NB4 (cell line): Measurements from ENCODE around the gene TSPY9.
"Not testable (repeated sequence)": the region's sequence is repeated elsewhere in the genome, so short reads cannot be mapped to it uniquely, and the experiment has no call there.

Source experiments
- DNase-seq: peaks from one replicate; pipeline ENCODE4 v3.0.0; 2010; ENCODE audit warnings: low read depth
- H3K4me3 ChIP-seq: one replicate; pipeline ENCODE4 v1.5.1; 2011; ENCODE audit warnings: mild to moderate bottlenecking, low read depth, low read length, moderate library complexity

Gene TSPY9

GRCh38 chrY:9486967-9487366 lies at the start of gene TSPY9:
TSS of gene TSPY9 (plus strand) at chrY:9487267. CDS start at chrY:9487313, 46 bp downstream.
- H3K4me3 ChIP-seq, DNase-seq: not testable (repeated sequence)

GRCh38 chrY:9466655-9467054 lies 20.4 kb upstream of the TSPY9 start, which contains the start of gene TSPY1:
TSS of gene TSPY1 (plus strand) at chrY:9466955. CDS start at chrY:9467001, 46 bp downstream.
- not testable (repeated sequence) for H3K4me3 ChIP-seq, DNase-seq

- not testable (repeated sequence) for DNase-seq, H3K4me3 ChIP-seq
Measured at GRCh38 chrY:9504396-9504795, 17.3 kb downstream of the TSPY9 start.

GRCh38 chrY:9516287-9516686 lies 29.2 kb downstream of the TSPY9 start:
- not testable (repeated sequence) for H3K4me3 ChIP-seq, DNase-seq

- DNase-seq, H3K4me3 ChIP-seq: not testable (repeated sequence)
Measured at GRCh38 chrY:9527580-9527979, 40.5 kb downstream of the TSPY9 start, which contains the start of gene TSPY10. TSS of gene TSPY10 (plus strand) at chrY:9527880. CDS start at chrY:9527926, 46 bp downstream.
